DND-41 (cell line): ENCODE data around the gene CDC23.

Experiments used
- ATAC-seq: fragments of 200-7000 bp; cut with Tn5 transposase; 3 replicates; pipeline ENCODE4 v1.9.1; 2021; ENCODE audit warnings: low read depth; ENCODE audit not compliant: insufficient read depth
- DNase-seq: peaks from one replicate; pipeline ENCODE4 v3.0.0-alpha.2; 2020
- H2AFZ ChIP-seq: 2 replicates; pipeline ENCODE4 v1.6.0; 2012; ENCODE audit warnings: low read depth, low read length
- H3K27ac ChIP-seq: 2 replicates; pipeline ENCODE4 v1.5.1; 2012; ENCODE audit warnings: low read length, inconsistent platforms
- H3K27me3 ChIP-seq: fragments of 200-600 bp; sonication (generic); 2 replicates; pipeline ENCODE4 v1.6.0; 2012; ENCODE audit warnings: low read length, mild to moderate bottlenecking, inconsistent platforms; ENCODE audit not compliant: insufficient read depth, poor library complexity
- H3K36me3 ChIP-seq: 2 replicates; pipeline ENCODE4 v1.5.1; 2012; ENCODE audit warnings: low read length, inconsistent platforms; ENCODE audit not compliant: insufficient read depth
- H3K4me1 ChIP-seq: 2 replicates; pipeline ENCODE4 v1.5.1; 2012; ENCODE audit warnings: mild to moderate bottlenecking, low read length; ENCODE audit not compliant: insufficient read depth
- H3K4me2 ChIP-seq: 2 replicates; pipeline ENCODE4 v1.6.0; 2012; ENCODE audit warnings: mild to moderate bottlenecking, moderate library complexity, low read length, inconsistent platforms; ENCODE audit not compliant: insufficient read depth
- H3K4me3 ChIP-seq, 2 experiments: fragments of 200-600 bp in 1 of 2; shearing (Covaris generic) in 1 of 2; 2 replicates each; pipeline ENCODE4 v1.5.1; 2012 to 2016; ENCODE audit warnings: inconsistent platforms in 2 of 2, low read length in 2 of 2, mild to moderate bottlenecking in 2 of 2, low read depth in 1 of 2, moderate library complexity in 1 of 2
- H3K79me2 ChIP-seq: 2 replicates; pipeline ENCODE4 v1.6.0; 2012; ENCODE audit warnings: low read length, inconsistent platforms; ENCODE audit not compliant: insufficient read depth
- H3K9ac ChIP-seq: 2 replicates; pipeline ENCODE4 v1.6.0; 2012; ENCODE audit warnings: low read depth, mild to moderate bottlenecking, inconsistent platforms, low read length, moderate library complexity
- H3K9me3 ChIP-seq: 2 replicates; pipeline ENCODE4 v1.5.1; 2012; ENCODE audit warnings: low read length, moderate library complexity, mild to moderate bottlenecking, inconsistent platforms; ENCODE audit not compliant: insufficient read depth, severe bottlenecking
- H4K20me1 ChIP-seq: 2 replicates; pipeline ENCODE4 v1.6.0; 2012; ENCODE audit warnings: low read length; ENCODE audit not compliant: insufficient read depth
- CTCF ChIP-seq: IDR thresholded peaks from 2 replicates; pipeline ENCODE4 v1.5.1; 2012; ENCODE audit warnings: borderline replicate concordance, low read length, moderate library complexity, mild to moderate bottlenecking; ENCODE audit not compliant: poor library complexity, severe bottlenecking; ENCODE audit errors: extremely low read depth
- EZH2 ChIP-seq: IDR thresholded peaks from 3 replicates; pipeline ENCODE4 v1.6.1; 2012; ENCODE audit warnings: borderline replicate concordance, low read depth, mild to moderate bottlenecking, moderate library complexity, low read length, inconsistent platforms; ENCODE audit not compliant: severe bottlenecking

Gene CDC23

GRCh38 chr5:138188626-138189025 lies 24.5 kb downstream of the CDC23 start:
- Histone ChIP-seq H3K36me3 (peaks cover 93% of the 10 kb centered on the region), H3K27me3 (no peaks in the 10 kb centered on the region), H3K4me1 (no peaks in the 10 kb centered on the region), H4K20me1 (peaks cover 2% of the 10 kb centered on the region; the same call in 1 of the 2 replicates), H2AFZ (no peak overlapping the region), H3K27ac (no peak overlapping the region), H3K4me2 (no peak overlapping the region), H3K9me3 (no peaks in the 10 kb centered on the region), H3K9ac (no peak overlapping the region), H3K4me3 (no peak overlapping the region), H3K79me2 (no peaks in the 10 kb centered on the region; the same call in 1 of the 2 replicates)
- TF ChIP-seq CTCF (no peak), EZH2 (no peak)
- ATAC-seq (no peak), DNase-seq (no peak)

- Histone ChIP-seq H3K4me3 (no peak overlapping the region), H3K27me3 (no peaks in the 10 kb centered on the region), H3K9me3 (no peaks in the 10 kb centered on the region), H3K4me2 (no peak overlapping the region), H3K79me2 (peaks cover 11% of the 10 kb centered on the region), H3K36me3 (peaks cover 97% of the 10 kb centered on the region), H3K9ac (no peak overlapping the region), H2AFZ (no peak overlapping the region), H3K4me1 (peaks cover 5% of the 10 kb centered on the region), H3K27ac (no peak overlapping the region), H4K20me1 (peaks cover 11% of the 10 kb centered on the region; the same call in 1 of the 2 replicates)
- ATAC-seq, result no peak
- TF ChIP-seq EZH2 (no peak), CTCF (no peak)
- DNase-seq, result no peak
These were observed 27.1 kb downstream of the CDC23 start for GRCh38 chr5:138186002-138186447.

GRCh38 chr5:138182808-138183207 lies 30.3 kb downstream of the CDC23 start:
- no peak overlapping the region for H3K4me3 ChIP-seq
- peaks cover 38% of the 10 kb centered on the region for H3K79me2 ChIP-seq
- H3K36me3 ChIP-seq, result peaks cover 71% of the 10 kb centered on the region
- DNase-seq (no peak), ATAC-seq (no peak)
- H2AFZ ChIP-seq, result no peak overlapping the region
- no peak overlapping the region for H3K27ac ChIP-seq
- no peaks in the 10 kb centered on the region for H3K27me3 ChIP-seq
- H4K20me1 ChIP-seq, result peaks cover 11% of the 10 kb centered on the region; the same call in 1 of the 2 replicates
- no peaks in the 10 kb centered on the region for H3K9me3 ChIP-seq
- H3K4me1 ChIP-seq, result peaks cover 20% of the 10 kb centered on the region
- no peak overlapping the region for H3K9ac ChIP-seq
- no peak for TF ChIP-seq CTCF
- no peak for TF ChIP-seq EZH2
- no peak overlapping the region for H3K4me2 ChIP-seq
